Activated CD8-positive, alpha-beta T cell treated with anti-CD3 and anti-CD28 coated beads for 36 hours (primary cell): ENCODE data around the gene RUFY4. TPM values are rescaled to one million over a fixed set of nuclear protein-coding genes. Genes with fewer than 3 reads are reported as not detected.
A peak's percentile ranks its signal among the peaks of the same experiment; 100 is the strongest.
"Not testable (repeated sequence)": the region's sequence is repeated elsewhere in the genome, so short reads cannot be mapped to it uniquely, and the experiment has no call there.

Experiments
- ATAC-seq: fragments of 200-7000 bp; cut with Tn5 transposase; one replicate; pipeline ENCODE4 v1.10.0; 2021; ENCODE audit warnings: mild to moderate bottlenecking, moderate library complexity
- CTCF ChIA-PET: fragments of 350-600 bp; sonication (Branson Sonifier 250); formaldehyde crosslinking; loops from one replicate; lab custom pipeline; 2021; ENCODE audit warnings: antibody characterized with exemption; lab: Charles Lee
- POLR2A ChIA-PET: fragments of 350-600 bp; sonication (Branson Sonifier 250); formaldehyde crosslinking; loops from one replicate; lab custom pipeline; 2021; ENCODE audit warnings: antibody characterized with exemption; lab: Charles Lee
- DNase-seq: peaks from one replicate; pipeline ENCODE4 v3.0.0-alpha.2; 2020
- H3K27ac Mint-ChIP-seq: one replicate; pipeline ENCODE4 v1.8.0; 2021; ENCODE audit warnings: mild to moderate bottlenecking, mixed read lengths
- H3K27me3 Mint-ChIP-seq: one replicate; pipeline ENCODE4 v1.8.0; 2021; ENCODE audit warnings: mixed read lengths
- H3K36me3 Mint-ChIP-seq: one replicate; pipeline ENCODE4 v1.8.0; 2021; ENCODE audit warnings: low read depth, mixed read lengths
- H3K4me1 Mint-ChIP-seq: one replicate; pipeline ENCODE4 v1.8.0; 2021; ENCODE audit warnings: low read depth, mixed read lengths
- H3K4me3 Mint-ChIP-seq: one replicate; pipeline ENCODE4 v1.8.0; 2021; ENCODE audit warnings: mild to moderate bottlenecking, moderate library complexity, mixed read lengths
- H3K9me3 Mint-ChIP-seq: one replicate; pipeline ENCODE4 v1.8.0; 2021; ENCODE audit warnings: mixed read lengths
- intact Hi-C: fragments of 100-400 bp; cut with micrococcal nuclease; formaldehyde crosslinking; loops from one replicate; pipeline ENCODE4 v1.10.0; 2022
- total RNA-seq, 2 experiments: library from RNA; stranded (reverse); gene quantifications; one replicate each; pipeline ENCODE4 v1.2.3, GENCODE V29; 2021
- TF ChIP-seq, protein P1 (sequence below): fragments of 200-600 bp; IDR thresholded peaks from one replicate; pipeline ENCODE4 v1.8.0; 2022; ENCODE audit warnings: antibody characterized with exemption, mild to moderate bottlenecking

RUFY4 gene
- total RNA-seq, 2 experiments from 2014 or later: 0.76 to 0.88 TPM

DNA sequence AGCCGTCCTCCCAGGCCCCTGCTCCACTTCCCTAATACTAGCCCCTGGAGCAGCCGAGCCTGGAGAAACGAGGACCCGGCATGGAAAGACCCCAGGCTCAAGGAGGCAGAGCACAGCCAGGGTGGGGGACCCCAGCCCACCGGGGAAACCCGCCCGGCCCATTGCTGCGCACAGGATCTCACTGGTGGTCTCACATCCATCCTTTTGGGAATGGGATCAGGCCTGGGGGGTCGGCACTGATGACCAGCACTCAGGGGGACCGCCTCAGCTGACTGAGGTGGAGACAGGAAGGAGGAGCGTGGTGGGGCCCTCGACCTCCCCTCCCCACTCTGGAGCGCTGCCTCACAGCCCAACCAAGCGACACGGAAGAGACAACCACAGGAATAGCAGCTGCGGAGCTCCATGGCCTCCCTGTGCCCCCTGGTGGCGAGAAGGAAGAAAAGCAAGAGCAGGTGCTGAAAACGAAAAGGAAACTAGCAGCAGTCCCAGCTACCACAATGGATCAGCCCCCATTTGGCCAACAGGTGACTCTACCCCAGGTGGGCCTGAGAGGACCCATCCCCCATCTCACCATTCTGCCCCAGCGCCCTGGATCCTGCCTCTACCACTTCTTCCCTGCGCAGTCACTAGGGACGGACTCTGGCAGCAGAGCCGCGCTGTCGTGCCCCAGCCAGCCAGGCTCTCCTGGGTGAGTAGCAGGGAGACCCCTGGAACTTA is 34.4 kb upstream of the RUFY4 start:
- TF ChIP-seq, protein P1, sequence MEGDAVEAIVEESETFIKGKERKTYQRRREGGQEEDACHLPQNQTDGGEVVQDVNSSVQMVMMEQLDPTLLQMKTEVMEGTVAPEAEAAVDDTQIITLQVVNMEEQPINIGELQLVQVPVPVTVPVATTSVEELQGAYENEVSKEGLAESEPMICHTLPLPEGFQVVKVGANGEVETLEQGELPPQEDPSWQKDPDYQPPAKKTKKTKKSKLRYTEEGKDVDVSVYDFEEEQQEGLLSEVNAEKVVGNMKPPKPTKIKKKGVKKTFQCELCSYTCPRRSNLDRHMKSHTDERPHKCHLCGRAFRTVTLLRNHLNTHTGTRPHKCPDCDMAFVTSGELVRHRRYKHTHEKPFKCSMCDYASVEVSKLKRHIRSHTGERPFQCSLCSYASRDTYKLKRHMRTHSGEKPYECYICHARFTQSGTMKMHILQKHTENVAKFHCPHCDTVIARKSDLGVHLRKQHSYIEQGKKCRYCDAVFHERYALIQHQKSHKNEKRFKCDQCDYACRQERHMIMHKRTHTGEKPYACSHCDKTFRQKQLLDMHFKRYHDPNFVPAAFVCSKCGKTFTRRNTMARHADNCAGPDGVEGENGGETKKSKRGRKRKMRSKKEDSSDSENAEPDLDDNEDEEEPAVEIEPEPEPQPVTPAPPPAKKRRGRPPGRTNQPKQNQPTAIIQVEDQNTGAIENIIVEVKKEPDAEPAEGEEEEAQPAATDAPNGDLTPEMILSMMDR: peak; percentile 62
- intact Hi-C loops, POLR2A ChIA-PET, H3K9me3 Mint-ChIP-seq, H3K27me3 Mint-ChIP-seq, H3K4me1 Mint-ChIP-seq, H3K36me3 Mint-ChIP-seq, H3K27ac Mint-ChIP-seq: not testable (repeated sequence)
- H3K4me3 Mint-ChIP-seq: peak overlapping the region; percentile 57
- ATAC-seq (peak; percentile 95), DNase-seq (peak; percentile 74)
- CTCF ChIA-PET: interaction anchor here (0.7 to 2.0 kb wide), 16 partner anchors 9 to 248 kb away, joined by 3 to 6 read pairs (median 4); partner anchors contain the start of gene RUFY4

DNA sequence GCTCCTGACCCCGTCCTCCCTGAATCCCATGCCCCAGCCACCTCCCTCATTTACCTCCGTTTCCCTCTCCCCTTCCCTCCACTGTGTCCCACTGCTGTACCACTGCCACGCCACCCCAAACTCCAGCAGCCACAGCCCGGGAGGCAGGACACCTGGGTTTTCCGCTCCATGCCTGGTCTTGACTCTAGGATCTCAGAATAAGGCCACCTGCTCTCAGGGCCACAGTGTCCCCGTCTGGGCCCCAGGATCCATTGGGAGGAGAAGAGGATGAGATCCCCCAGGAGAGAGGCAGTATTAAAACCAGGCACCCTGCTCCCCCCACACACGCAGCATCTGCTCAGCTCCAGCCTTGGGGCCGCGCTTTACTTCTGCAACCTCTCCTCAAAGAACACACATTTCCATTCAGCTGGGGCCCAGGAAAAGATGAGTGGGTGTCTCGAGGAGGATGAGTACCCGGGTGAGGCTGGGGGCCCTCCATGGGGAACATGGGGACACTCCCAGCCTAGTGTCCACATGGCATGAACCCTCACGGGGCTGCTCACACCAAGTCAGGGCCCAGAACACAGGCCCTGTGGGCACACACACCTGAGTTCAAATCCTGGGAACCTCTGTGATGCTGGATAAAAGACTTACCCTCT is 33.5 kb upstream of the RUFY4 start:
- ChIA-PET POLR2A (no interaction called here), CTCF (interaction anchor here (0.7 to 2.0 kb wide), 13 partner anchors 8 to 249 kb away, joined by 3 to 8 read pairs (median 5); partner anchors contain the start of gene RUFY4)
- H3K27ac Mint-ChIP-seq: no peak overlapping the region
- TF ChIP-seq, protein P1: no peak
- peak overlapping the region; percentile 57 for H3K4me3 Mint-ChIP-seq
- H3K36me3 Mint-ChIP-seq: no peaks in the 10 kb centered on the region
- peaks cover 8% of the 10 kb centered on the region for H3K27me3 Mint-ChIP-seq
- intact Hi-C loops: no loop called here
- ATAC-seq (no peak), DNase-seq (no peak)
- H3K4me1 Mint-ChIP-seq: peaks cover 7% of the 10 kb centered on the region
- H3K9me3 Mint-ChIP-seq: no peaks in the 10 kb centered on the region

DNA sequence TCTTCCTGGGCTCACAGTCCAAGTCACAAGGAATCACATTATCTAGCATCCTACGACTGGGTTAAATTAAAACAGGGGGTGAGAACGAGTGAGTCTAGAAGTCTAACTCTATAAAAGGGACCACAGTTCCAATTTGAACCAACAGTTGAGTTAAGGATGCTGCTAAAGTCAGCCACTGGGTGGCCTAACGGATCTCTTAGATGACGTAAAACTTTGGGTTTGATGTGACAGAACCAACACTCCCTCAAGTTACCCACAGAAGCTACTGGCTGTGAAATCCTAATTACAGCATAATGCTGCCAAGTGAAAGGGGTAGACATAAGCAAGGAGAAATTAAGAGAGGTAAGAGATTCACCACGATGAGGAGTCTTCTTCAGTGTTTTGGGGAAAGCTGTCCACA is 32.7 kb upstream of the RUFY4 start:
- peaks cover 7% of the 10 kb centered on the region for H3K4me1 Mint-ChIP-seq
- H3K27ac Mint-ChIP-seq: no peak overlapping the region
- peaks cover 8% of the 10 kb centered on the region for H3K27me3 Mint-ChIP-seq
- H3K36me3 Mint-ChIP-seq: no peaks in the 10 kb centered on the region
- intact Hi-C loops: no loop called here
- CTCF ChIA-PET: interaction anchor here (1.1 to 2.0 kb wide), 5 partner anchors 10 to 251 kb away, joined by 4 to 8 read pairs (median 6); no protein-coding TSS in a partner anchor
- no peak overlapping the region for H3K4me3 Mint-ChIP-seq
- no peaks in the 10 kb centered on the region for H3K9me3 Mint-ChIP-seq
- DNase-seq: no peak
- no peak for ATAC-seq
- TF ChIP-seq, protein P1: no peak
- POLR2A ChIA-PET: no interaction called here

DNA sequence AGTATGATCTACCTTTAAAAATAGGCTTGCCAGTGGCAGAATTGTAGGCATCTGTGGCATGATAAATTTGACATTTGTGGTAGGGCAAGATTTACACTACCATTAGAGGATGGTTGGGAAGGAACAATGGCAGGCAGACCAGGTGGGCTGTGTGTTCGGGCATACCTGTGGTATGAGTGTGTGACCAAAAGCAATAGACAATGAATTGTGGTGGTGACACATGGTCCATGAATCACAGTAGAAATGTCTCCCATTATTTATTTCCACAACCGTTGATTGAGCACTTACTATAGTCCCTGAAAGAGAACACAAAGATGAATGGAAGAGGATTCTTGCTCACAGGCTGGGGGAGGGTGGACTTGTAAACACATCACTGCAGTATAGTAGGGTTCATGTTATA is 29.9 kb upstream of the RUFY4 start:
- TF ChIP-seq, protein P1: no peak
- DNase-seq: no peak
- intact Hi-C loops: no loop called here
- Mint-ChIP-seq H3K4me3 (no peak overlapping the region), H3K27me3 (peaks cover 8% of the 10 kb centered on the region), H3K9me3 (no peaks in the 10 kb centered on the region), H3K4me1 (peaks cover 8% of the 10 kb centered on the region), H3K27ac (no peak overlapping the region), H3K36me3 (no peaks in the 10 kb centered on the region)
- ChIA-PET POLR2A (no interaction called here), CTCF (interaction anchor here (0.8 kb wide), 2 partner anchors 24 to 30 kb away, joined by 3 read pairs; partner anchors contain the start of gene RUFY4)
- ATAC-seq: no peak

DNA sequence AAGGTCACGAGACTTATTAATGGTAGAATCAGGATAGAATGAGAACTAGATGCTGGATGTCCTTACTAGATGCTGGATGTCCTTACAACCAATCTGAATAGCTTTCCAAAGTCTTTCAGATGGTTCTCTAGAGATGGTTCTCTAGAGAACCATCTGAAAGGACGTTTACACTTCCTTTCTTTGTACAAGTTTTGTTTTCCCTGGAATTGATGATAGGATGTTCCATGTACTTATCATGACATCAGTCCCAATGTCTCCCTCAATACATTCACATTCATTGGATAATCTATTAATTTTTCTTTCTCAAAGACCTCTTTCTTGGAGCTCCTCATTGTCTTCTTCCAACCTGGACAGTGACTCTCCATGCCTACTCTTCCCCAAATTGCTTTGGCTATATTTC is 28.2 kb upstream of the RUFY4 start:
- H3K27me3 Mint-ChIP-seq: peaks cover 13% of the 10 kb centered on the region
- ATAC-seq (no peak), DNase-seq (no peak)
- intact Hi-C loops: no loop called here
- H3K27ac Mint-ChIP-seq: peak overlapping the region; percentile 7
- H3K9me3 Mint-ChIP-seq: peaks cover 7% of the 10 kb centered on the region
- POLR2A ChIA-PET: no interaction called here
- H3K4me1 Mint-ChIP-seq: peaks cover 2% of the 10 kb centered on the region
- no peaks in the 10 kb centered on the region for H3K36me3 Mint-ChIP-seq
- CTCF ChIA-PET: interaction anchor here (1.0 to 2.4 kb wide), 4 partner anchors 28 to 255 kb away, joined by 3 to 11 read pairs (median 4); partner anchors contain the start of gene RUFY4
- no peak overlapping the region for H3K4me3 Mint-ChIP-seq
- TF ChIP-seq, protein P1: no peak
